Ecto neural progenitor cell (in vitro differentiated cells): Measurements from ENCODE around the gene HOXB5.

ENCODE experiments used
- DNase-seq: peaks from one replicate; pipeline ENCODE4 v3.0.0-alpha.2; 2018; ENCODE audit warnings: low spot score

Gene HOXB5

GRCh38 chr17:48589060-48589830 is 4.3 kb downstream of the HOXB5 start:
- DNase-seq, result no peak

DNA sequence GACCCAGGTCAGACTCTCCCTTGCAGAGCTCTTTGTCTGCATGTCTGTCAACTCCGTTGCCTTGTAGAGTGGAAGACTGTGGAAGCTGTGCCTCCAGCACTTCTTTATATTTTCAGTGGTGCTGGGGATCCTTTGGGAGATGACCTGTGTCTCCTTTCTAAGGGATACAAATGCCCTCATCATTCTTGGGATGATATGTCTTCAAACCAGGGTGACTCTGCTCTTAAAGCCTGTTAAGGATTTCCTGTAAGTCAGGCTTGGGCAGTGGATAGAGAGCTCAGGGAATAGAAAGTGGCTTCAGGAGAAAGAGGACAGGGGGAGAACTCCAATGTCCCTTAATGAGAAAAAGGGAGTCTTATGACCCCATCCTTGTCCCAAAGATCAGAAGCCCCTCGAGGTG is 5.1 kb downstream of the HOXB5 start:
- DNase-seq, result no peak

DNA sequence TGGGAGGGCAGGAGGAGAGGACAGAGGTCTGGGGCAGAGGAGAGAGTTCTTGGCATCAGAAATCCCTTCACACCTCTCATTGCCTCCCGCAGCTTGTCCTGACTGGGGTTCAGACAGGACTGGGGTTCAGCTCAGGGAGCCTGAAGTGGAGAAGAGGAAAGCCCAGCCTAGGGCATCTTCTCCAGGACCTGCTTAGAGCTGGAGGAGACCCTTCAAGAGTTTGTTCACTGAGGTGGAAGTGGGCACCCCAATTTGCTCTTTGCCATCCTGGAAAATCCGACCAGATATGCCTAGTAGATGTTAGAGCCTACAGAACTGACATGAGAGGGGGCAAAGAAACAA is 5.5 kb downstream of the HOXB5 start:
- no peak for DNase-seq

- DNase-seq, result no peak
These were observed 6.1 kb downstream of the HOXB5 start for GRCh38 chr17:48587276-48588073.

GRCh38 chr17:48586355-48587258 is 7.0 kb downstream of the HOXB5 start:
- DNase-seq, result no peak

GRCh38 chr17:48584223-48584741 is 9.3 kb downstream of the HOXB5 start:
- no peak for DNase-seq

- no peak for DNase-seq
These were observed 9.8 kb downstream of the HOXB5 start for GRCh38 chr17:48583708-48584222.

- no peak for DNase-seq
These were observed 10.9 kb downstream of the HOXB5 start for GRCh38 chr17:48582750-48583069.

DNA sequence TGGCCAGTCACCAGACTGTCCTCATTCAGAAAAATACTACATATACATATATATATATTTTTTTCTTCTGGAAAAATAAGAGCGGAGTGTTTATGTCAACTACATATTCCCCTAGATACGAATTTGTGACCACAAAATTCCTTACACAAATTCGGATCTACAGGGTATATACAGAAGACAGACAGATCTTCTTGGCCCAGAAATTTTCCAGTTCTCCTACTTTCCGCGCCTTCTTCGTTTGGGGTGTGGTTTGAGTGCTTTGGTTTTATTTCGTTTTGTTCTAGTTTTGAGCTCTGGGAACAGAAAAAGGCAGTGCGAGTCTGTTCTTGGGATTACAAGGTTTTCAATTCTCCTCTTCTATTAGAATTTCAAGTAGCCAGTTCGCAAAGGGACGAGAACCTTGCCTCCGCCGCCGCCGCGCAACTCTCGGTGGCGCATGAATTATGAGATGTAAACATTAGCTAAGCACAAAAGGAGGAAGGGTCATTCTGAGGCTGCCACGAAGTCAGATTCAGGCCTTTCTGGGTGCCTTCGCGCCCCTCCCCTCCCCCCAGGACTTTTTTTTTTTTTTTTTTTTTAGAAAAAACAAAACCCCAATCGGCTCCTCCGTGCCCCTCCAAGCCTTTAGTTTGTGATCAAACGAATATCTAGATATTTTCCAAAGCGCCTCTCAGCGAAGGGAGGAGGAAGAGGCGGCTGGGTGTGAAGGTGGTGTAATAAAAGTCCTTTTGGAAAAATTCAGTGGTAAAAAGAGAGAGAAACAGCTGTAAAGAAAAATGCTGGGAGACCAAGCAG is 13.6 kb downstream of the HOXB5 start:
- no peak for DNase-seq

GRCh38 chr17:48579471-48579759 is 14.2 kb downstream of the HOXB5 start:
- DNase-seq, result no peak

GRCh38 chr17:48578616-48579470 is 14.7 kb downstream of the HOXB5 start:
- no peak for DNase-seq

- peak; percentile 86 for DNase-seq
These were observed 15.5 kb downstream of the HOXB5 start, which contains the start of gene HOXB4 for GRCh38 chr17:48577946-48578615. Gene HOXB4, minus strand, starts transcription at chr17:48578350. Its CDS starts 31 bp downstream, at chr17:48578319.

- no peak for DNase-seq
These were observed 16.1 kb downstream of the HOXB5 start for GRCh38 chr17:48577330-48577945.

DNA sequence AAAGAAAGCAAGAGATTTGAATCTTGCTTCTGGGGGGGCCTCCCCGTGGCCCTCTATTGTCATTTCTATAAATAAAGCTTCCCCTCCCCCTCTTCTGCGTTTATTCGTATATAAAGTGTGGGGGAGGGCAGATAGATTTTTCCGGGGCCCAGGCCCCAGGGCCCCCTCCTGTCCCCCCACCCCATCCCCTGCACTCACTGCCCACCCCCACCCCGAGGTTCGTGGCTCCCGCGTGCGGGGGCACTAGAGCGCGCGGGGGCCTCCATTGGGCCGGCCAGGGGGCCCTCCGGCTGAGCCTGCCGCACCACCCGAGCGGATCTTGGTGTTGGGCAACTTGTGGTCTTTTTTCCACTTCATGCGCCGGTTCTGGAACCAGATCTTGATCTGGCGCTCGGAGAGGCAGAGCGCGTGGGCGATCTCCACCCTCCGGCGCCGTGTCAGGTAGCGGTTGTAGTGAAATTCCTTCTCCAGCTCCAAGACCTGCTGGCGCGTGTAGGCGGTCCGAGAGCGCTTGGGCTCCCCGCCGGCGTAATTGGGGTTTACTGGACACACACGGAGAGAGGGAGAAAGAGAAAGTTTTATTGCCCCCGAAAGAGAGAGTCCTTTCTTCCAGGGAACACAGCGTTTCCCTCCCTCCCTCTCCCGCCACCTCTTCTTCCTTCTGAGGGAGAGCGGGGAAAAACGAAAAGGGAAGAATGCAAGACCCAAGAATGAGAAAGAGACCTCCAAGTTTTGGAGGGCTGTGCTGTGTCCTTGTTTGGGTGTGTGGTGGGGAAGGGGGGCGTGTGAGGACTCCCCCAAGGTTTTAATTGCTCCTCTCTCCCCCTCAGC is 16.9 kb downstream of the HOXB5 start:
- DNase-seq, result no peak

GRCh38 chr17:48575673-48576478 is 17.7 kb downstream of the HOXB5 start:
- DNase-seq, result no peak

DNA sequence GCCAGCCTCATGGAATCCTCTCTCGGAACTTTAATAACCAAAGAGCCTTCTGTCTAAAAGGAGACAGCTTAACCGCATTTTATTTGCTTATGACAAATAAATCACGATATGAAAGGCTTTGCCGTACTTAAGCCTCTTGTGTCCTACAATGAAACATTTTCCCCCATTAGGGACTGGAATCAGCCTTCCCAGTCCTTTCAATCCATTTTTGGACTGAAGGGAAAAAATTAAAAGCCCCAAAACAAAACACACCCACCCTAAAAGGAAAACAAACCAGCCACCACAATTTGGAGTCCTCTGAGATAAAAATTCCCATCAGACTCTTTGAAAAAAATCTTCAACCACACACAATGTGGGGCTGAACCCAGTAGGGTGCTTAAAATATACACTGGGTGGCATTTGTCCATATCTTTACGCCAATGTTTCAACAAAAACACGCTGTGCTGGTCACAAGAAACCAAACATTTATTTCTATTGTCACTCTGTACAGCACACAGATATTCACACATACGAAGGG is 18.5 kb downstream of the HOXB5 start:
- DNase-seq, result no peak

GRCh38 chr17:48574505-48575065 is 19.0 kb downstream of the HOXB5 start:
- DNase-seq, result no peak
